ENCODE results near the gene DDX53.

DDX53 gene

GRCh38 chrX:22999696-23000223, at the start of gene DDX53:
TSS of gene DDX53 (plus strand) at chrX:22999960. CDS start at chrX:23000058, 98 bp downstream.
- DNase-seq: no peak

- DNase-seq: no peak
These were observed 49.2 kb upstream of the DDX53 start for GRCh38 chrX:22950269-22951266.

- no peak for DNase-seq
These were observed 47.8 kb upstream of the DDX53 start for GRCh38 chrX:22952010-22952409.

- DNase-seq: no peak
These were observed 41.5 kb upstream of the DDX53 start for GRCh38 chrX:22958250-22958649.

- no peak for DNase-seq
These were observed 40.4 kb upstream of the DDX53 start for GRCh38 chrX:22959204-22959920.

GRCh38 chrX:22963196-22963595, 36.6 kb upstream of the DDX53 start:
- no peak for DNase-seq

GRCh38 chrX:22968494-22968893, 31.3 kb upstream of the DDX53 start:
- no peak for DNase-seq

GRCh38 chrX:22969411-22969810, 30.3 kb upstream of the DDX53 start:
- no peak for DNase-seq

GRCh38 chrX:22970861-22971260, 28.9 kb upstream of the DDX53 start:
- DNase-seq: no peak

- no peak for DNase-seq
These were observed 25.1 kb upstream of the DDX53 start for GRCh38 chrX:22974616-22975015.

GRCh38 chrX:22975786-22976185, 24.0 kb upstream of the DDX53 start:
- no peak for DNase-seq

- DNase-seq: no peak
These were observed 13.8 kb upstream of the DDX53 start for GRCh38 chrX:22985958-22986357.

- DNase-seq: no peak
These were observed 12.3 kb upstream of the DDX53 start for GRCh38 chrX:22987452-22987851.

- DNase-seq: no peak
These were observed 3.4 kb downstream of the DDX53 start for GRCh38 chrX:23003116-23003515.

- DNase-seq: no peak
These were observed 8.8 kb downstream of the DDX53 start for GRCh38 chrX:23008431-23009099.

- DNase-seq: no peak
These were observed 12.4 kb downstream of the DDX53 start for GRCh38 chrX:23012162-23012561.

- no peak for DNase-seq
These were observed 12.9 kb downstream of the DDX53 start for GRCh38 chrX:23012636-23013035.

GRCh38 chrX:23013366-23013765, 13.6 kb downstream of the DDX53 start:
- DNase-seq: no peak

GRCh38 chrX:23031600-23031999, 31.8 kb downstream of the DDX53 start:
- no peak for DNase-seq

GRCh38 chrX:23035493-23035892, 35.7 kb downstream of the DDX53 start:
- DNase-seq: no peak

- no peak for DNase-seq
These were observed 46.7 kb downstream of the DDX53 start for GRCh38 chrX:23046443-23046842.

GRCh38 chrX:23048806-23049573, 49.2 kb downstream of the DDX53 start:
- DNase-seq: no peak

Measured in stimulated activated CD4-positive, alpha-beta T cell treated with anti-CD3 and anti-CD28 coated beads, Interleukin-4, amount 100 ng/mL, for 4 hours (primary cell).